CD4-positive, alpha-beta T cell treated with Interleukin-1 beta for 1 hour (primary cell): ENCODE measurements around the gene ECT2L.

Experiments used
- DNase-seq, 2 donors: peaks; one replicate each; pipeline ENCODE4 v3.0.0-alpha.2; 2020 to 2022

ECT2L gene

GRCh38 chr6:138948004-138948403, 152.1 kb downstream of the ECT2L start:
- no peak for DNase-seq

- DNase-seq: no peak
Observed at GRCh38 chr6:138948546-138949179, 152.8 kb downstream of the ECT2L start.

- no peak for DNase-seq
Observed at GRCh38 chr6:138953451-138953850, 157.6 kb downstream of the ECT2L start.
